Activated CD4-positive, alpha-beta T cell treated with anti-CD3 and anti-CD28 coated beads for 36 hours (primary cell): ENCODE data around the gene RBMS1. TPM values are rescaled to one million over a fixed set of nuclear protein-coding genes. Genes with fewer than 3 reads are reported as not detected.
A peak's percentile ranks its signal among the peaks of the same experiment; 100 is the strongest.

Experiments used
- ATAC-seq: fragments of 200-7000 bp; cut with Tn5 transposase; one replicate; pipeline ENCODE4 v1.10.0; 2021; ENCODE audit warnings: mild to moderate bottlenecking, moderate library complexity
- CTCF ChIA-PET: fragments of 350-600 bp; sonication (Branson Sonifier 250); formaldehyde crosslinking; loops from one replicate; lab custom pipeline; 2021; ENCODE audit warnings: antibody characterized with exemption; lab: Charles Lee
- POLR2A ChIA-PET: fragments of 350-600 bp; sonication (Branson Sonifier 250); formaldehyde crosslinking; loops from one replicate; lab custom pipeline; 2021; ENCODE audit warnings: antibody characterized with exemption, inconsistent platforms; lab: Charles Lee
- DNase-seq: peaks from one replicate; pipeline ENCODE4 v3.0.0-alpha.2; 2020
- H3K27ac Mint-ChIP-seq: one replicate; pipeline ENCODE4 v1.8.0; 2021; ENCODE audit warnings: mixed read lengths
- H3K27me3 Mint-ChIP-seq: one replicate; pipeline ENCODE4 v1.8.0; 2021; ENCODE audit warnings: mixed read lengths
- H3K36me3 Mint-ChIP-seq: one replicate; pipeline ENCODE4 v1.8.0; 2021; ENCODE audit warnings: low read depth, mixed read lengths
- H3K4me1 Mint-ChIP-seq: one replicate; pipeline ENCODE4 v1.8.0; 2021; ENCODE audit warnings: mixed read lengths
- H3K4me3 Mint-ChIP-seq: one replicate; pipeline ENCODE4 v1.8.0; 2021; ENCODE audit warnings: mild to moderate bottlenecking, moderate library complexity, mixed read lengths
- H3K9me3 Mint-ChIP-seq: one replicate; pipeline ENCODE4 v1.8.0; 2021; ENCODE audit warnings: low read depth, mixed read lengths
- intact Hi-C, 2 experiments: fragments of 100-400 bp; cut with DNase I in 1 of 2; cut with micrococcal nuclease in 1 of 2; formaldehyde crosslinking; loops; one replicate each; pipeline versions ENCODE4 v1.14.2 to v1.15.1; 2022 to 2024; cut with DNase I, micrococcal nuclease
- total RNA-seq, 2 experiments: library from RNA; stranded (reverse); gene quantifications; one replicate each; pipeline ENCODE4 v1.2.3, GENCODE V29; 2021

RBMS1 gene
- total RNA-seq, 2 experiments from 2014 or later = 39.3 to 47.7 TPM

GRCh38 chr2:160293391-160294091 lies 200.1 kb downstream of the RBMS1 start:
- no peak for ATAC-seq
- peak overlapping the region; percentile 45 for H3K27ac Mint-ChIP-seq
- H3K9me3 Mint-ChIP-seq = peaks cover 4% of the 10 kb centered on the region
- H3K4me3 Mint-ChIP-seq = no peak overlapping the region
- intact Hi-C loops = loop anchor here (1.0 to 10.0 kb wide), 6 partner anchors 14 to 581 kb away; partner anchors contain the start of genes LY75 (in 1 of the 2) and MARCHF7 (in 1 of the 2)
- ChIA-PET CTCF (interaction anchor here (0.6 to 3.0 kb wide), 4 partner anchors 15 to 565 kb away, joined by 3 to 12 read pairs (median 3); no protein-coding TSS in a partner anchor), POLR2A (no interaction called here)
- no peak for DNase-seq
- no peaks in the 10 kb centered on the region for H3K27me3 Mint-ChIP-seq
- H3K36me3 Mint-ChIP-seq = peaks cover 52% of the 10 kb centered on the region
- peaks cover 80% of the 10 kb centered on the region for H3K4me1 Mint-ChIP-seq

DNA sequence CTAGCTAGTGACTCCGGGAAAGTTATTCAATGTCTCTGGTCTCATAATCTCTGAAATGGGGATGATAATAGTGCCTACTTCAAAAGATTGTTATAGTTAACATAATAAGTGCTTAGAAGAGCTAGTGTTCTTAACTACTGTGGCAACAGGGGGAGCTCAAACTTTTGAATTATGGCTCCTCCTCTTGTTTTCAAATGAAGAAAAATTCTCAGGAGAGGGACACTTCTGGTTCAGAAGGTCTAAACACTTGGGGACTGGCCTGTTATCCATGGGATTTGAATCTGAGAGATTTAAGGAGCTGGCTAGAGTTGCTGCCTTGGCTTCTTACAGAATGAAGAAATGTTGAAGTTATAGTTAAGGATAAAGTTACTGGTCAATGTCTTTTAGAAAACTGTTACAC lies 201.4 kb downstream of the RBMS1 start:
- H3K36me3 Mint-ChIP-seq = peaks cover 46% of the 10 kb centered on the region
- DNase-seq (no peak), ATAC-seq (no peak)
- H3K27me3 Mint-ChIP-seq = no peaks in the 10 kb centered on the region
- no peak overlapping the region for H3K4me3 Mint-ChIP-seq
- intact Hi-C loops = loop anchor here in 1 of 2 experiments (5.0 to 10.0 kb wide), 2 partner anchors 387 to 580 kb away; partner anchors contain the start of genes LY75 and MARCHF7
- no peaks in the 10 kb centered on the region for H3K9me3 Mint-ChIP-seq
- ChIA-PET CTCF (interaction anchor here (0.7 to 1.5 kb wide), 3 partner anchors 10 to 772 kb away, joined by 3 to 5 read pairs (median 3); no protein-coding TSS in a partner anchor), POLR2A (no interaction called here)
- peaks cover 73% of the 10 kb centered on the region for H3K4me1 Mint-ChIP-seq
- H3K27ac Mint-ChIP-seq = peak overlapping the region; percentile 33

GRCh38 chr2:160291382-160291781 lies 202.2 kb downstream of the RBMS1 start:
- Mint-ChIP-seq H3K4me1 (peaks cover 65% of the 10 kb centered on the region), H3K27me3 (no peaks in the 10 kb centered on the region), H3K4me3 (no peak overlapping the region), H3K9me3 (no peaks in the 10 kb centered on the region), H3K36me3 (peaks cover 45% of the 10 kb centered on the region), H3K27ac (no peak overlapping the region)
- no peak for ATAC-seq
- ChIA-PET POLR2A (no interaction called here), CTCF (interaction anchor here (0.7 to 1.5 kb wide), 2 partner anchors 9 to 21 kb away, joined by 3 to 5 read pairs; no protein-coding TSS in a partner anchor)
- intact Hi-C loops = loop anchor here in 1 of 2 experiments (5.0 to 10.0 kb wide), 2 partner anchors 387 to 579 kb away; partner anchors contain the start of genes LY75 and MARCHF7
- no peak for DNase-seq

GRCh38 chr2:160290598-160290997 lies 203.0 kb downstream of the RBMS1 start:
- Mint-ChIP-seq H3K4me1 (peaks cover 57% of the 10 kb centered on the region), H3K4me3 (no peak overlapping the region), H3K36me3 (peaks cover 37% of the 10 kb centered on the region), H3K9me3 (no peaks in the 10 kb centered on the region), H3K27ac (no peak overlapping the region), H3K27me3 (no peaks in the 10 kb centered on the region)
- intact Hi-C loops = loop anchor here in 1 of 2 experiments (5.0 to 10.0 kb wide), 2 partner anchors 386 to 578 kb away; partner anchors contain the start of genes LY75 and MARCHF7
- no peak for DNase-seq
- ATAC-seq = no peak
- POLR2A ChIA-PET = no interaction called here
- CTCF ChIA-PET = interaction anchor here (0.6 to 2.0 kb wide), 3 partner anchors 11 to 704 kb away, joined by 3 to 7 read pairs (median 4); no protein-coding TSS in a partner anchor

DNA sequence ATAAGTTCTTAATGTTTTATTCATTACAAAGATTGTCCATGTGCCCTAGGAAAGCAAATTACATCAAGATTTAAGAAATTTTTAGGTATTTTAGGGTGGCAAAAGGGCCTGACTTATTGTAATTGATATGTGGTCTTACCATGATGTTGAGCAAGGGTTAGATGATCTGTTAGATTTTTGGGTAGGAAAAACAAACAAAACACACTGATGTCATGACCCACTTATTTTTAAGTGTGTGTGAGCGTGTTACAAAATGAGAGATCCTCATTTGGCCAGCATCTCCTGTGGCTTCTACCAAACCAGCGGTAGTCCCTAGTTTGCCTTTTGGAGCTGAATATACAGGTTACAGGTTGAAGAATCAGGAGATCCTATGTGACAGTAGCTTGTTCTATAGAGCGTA lies 203.8 kb downstream of the RBMS1 start:
- POLR2A ChIA-PET = no interaction called here
- CTCF ChIA-PET = interaction anchor here (1.1 to 2.0 kb wide), 3 partner anchors 12 to 25 kb away, joined by 4 to 7 read pairs (median 6); no protein-coding TSS in a partner anchor
- H3K4me3 Mint-ChIP-seq = no peak overlapping the region
- H3K9me3 Mint-ChIP-seq = no peaks in the 10 kb centered on the region
- H3K27me3 Mint-ChIP-seq = no peaks in the 10 kb centered on the region
- no peak overlapping the region for H3K27ac Mint-ChIP-seq
- no peak for ATAC-seq
- peaks cover 49% of the 10 kb centered on the region for H3K4me1 Mint-ChIP-seq
- no peak for DNase-seq
- intact Hi-C loops = loop anchor here in 1 of 2 experiments (5.0 to 10.0 kb wide), 2 partner anchors 385 to 578 kb away; partner anchors contain the start of genes LY75 and MARCHF7
- H3K36me3 Mint-ChIP-seq = peaks cover 35% of the 10 kb centered on the region

DNA sequence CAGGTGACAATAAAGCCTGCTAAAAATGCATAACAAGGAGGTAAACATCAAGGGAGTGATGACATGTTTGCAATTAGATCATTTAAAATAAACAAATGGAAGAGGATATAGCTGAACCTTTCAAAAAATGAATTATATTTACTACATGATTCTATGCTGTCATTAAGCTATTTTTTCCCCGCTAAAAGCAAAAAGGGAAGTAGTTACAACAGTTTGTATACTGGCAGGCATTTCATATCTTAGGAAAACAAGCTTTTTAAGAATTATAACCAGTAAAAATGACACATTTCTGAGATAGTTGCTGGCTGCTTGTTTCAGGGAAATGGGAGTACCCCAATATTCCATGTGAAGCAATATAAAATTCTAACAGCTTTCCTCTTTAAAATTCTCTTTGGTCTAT lies 204.5 kb downstream of the RBMS1 start:
- Mint-ChIP-seq H3K27me3 (no peaks in the 10 kb centered on the region), H3K36me3 (peaks cover 37% of the 10 kb centered on the region), H3K27ac (no peak overlapping the region), H3K4me3 (no peak overlapping the region), H3K9me3 (no peaks in the 10 kb centered on the region), H3K4me1 (peaks cover 42% of the 10 kb centered on the region)
- DNase-seq (no peak), ATAC-seq (no peak)
- ChIA-PET CTCF (interaction anchor here (0.6 to 2.0 kb wide), 3 partner anchors 13 to 23 kb away, joined by 3 to 7 read pairs (median 6); no protein-coding TSS in a partner anchor), POLR2A (no interaction called here)
- intact Hi-C loops = no loop called here

GRCh38 chr2:160288324-160288723 lies 205.3 kb downstream of the RBMS1 start:
- no peaks in the 10 kb centered on the region for H3K27me3 Mint-ChIP-seq
- POLR2A ChIA-PET = no interaction called here
- DNase-seq (no peak), ATAC-seq (no peak)
- peak overlapping the region; percentile 42 for H3K27ac Mint-ChIP-seq
- H3K36me3 Mint-ChIP-seq = peaks cover 38% of the 10 kb centered on the region
- intact Hi-C loops = no loop called here
- peaks cover 36% of the 10 kb centered on the region for H3K4me1 Mint-ChIP-seq
- CTCF ChIA-PET = no interaction called here
- H3K4me3 Mint-ChIP-seq = no peak overlapping the region
- H3K9me3 Mint-ChIP-seq = no peaks in the 10 kb centered on the region

- ATAC-seq (no peak), DNase-seq (no peak)
- intact Hi-C loops = no loop called here
- no peak overlapping the region for H3K4me3 Mint-ChIP-seq
- H3K27me3 Mint-ChIP-seq = no peaks in the 10 kb centered on the region
- ChIA-PET POLR2A (no interaction called here), CTCF (no interaction called here)
- no peak overlapping the region for H3K27ac Mint-ChIP-seq
- peaks cover 29% of the 10 kb centered on the region for H3K4me1 Mint-ChIP-seq
- H3K9me3 Mint-ChIP-seq = no peaks in the 10 kb centered on the region
- peaks cover 32% of the 10 kb centered on the region for H3K36me3 Mint-ChIP-seq
These were observed 206.1 kb downstream of the RBMS1 start for GRCh38 chr2:160287476-160287875.

- ChIA-PET CTCF (no interaction called here), POLR2A (interaction anchor here (0.6 kb wide), 1 partner anchor 444 kb away, joined by 4 read pairs; no protein-coding TSS in a partner anchor)
- Mint-ChIP-seq H3K9me3 (no peaks in the 10 kb centered on the region), H3K4me3 (no peak overlapping the region), H3K36me3 (peaks cover 34% of the 10 kb centered on the region), H3K27me3 (no peaks in the 10 kb centered on the region), H3K27ac (no peak overlapping the region), H3K4me1 (peaks cover 27% of the 10 kb centered on the region)
- intact Hi-C loops = no loop called here
- no peak for DNase-seq
- ATAC-seq = no peak
These were observed 207.1 kb downstream of the RBMS1 start for GRCh38 chr2:160286551-160286950.

DNA sequence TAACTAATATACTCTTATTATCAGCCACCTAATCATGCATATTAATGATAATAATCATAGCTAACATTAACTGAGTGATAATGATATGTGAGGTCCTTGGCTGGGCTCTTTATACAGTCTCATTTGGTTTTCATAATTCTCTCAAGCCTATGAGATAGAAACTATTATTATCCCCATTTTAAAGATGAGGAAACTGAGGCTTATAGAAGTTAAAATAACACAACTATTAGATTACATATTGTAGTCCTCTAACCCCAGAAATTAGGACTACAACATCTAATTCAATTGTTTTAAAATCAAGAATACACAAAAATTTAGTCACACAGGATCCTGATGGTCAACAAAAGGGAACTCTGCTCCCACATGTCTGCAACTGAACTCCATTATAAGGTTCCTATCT lies 209.9 kb downstream of the RBMS1 start:
- DNase-seq = no peak
- no peak for ATAC-seq
- Mint-ChIP-seq H3K27ac (no peak overlapping the region), H3K27me3 (no peaks in the 10 kb centered on the region), H3K36me3 (peaks cover 38% of the 10 kb centered on the region), H3K9me3 (no peaks in the 10 kb centered on the region), H3K4me3 (no peak overlapping the region), H3K4me1 (peaks cover 32% of the 10 kb centered on the region)
- POLR2A ChIA-PET = no interaction called here
- intact Hi-C loops = no loop called here
- CTCF ChIA-PET = interaction anchor here (1.2 to 2.3 kb wide), 2 partner anchors 10 to 12 kb away, joined by 5 to 9 read pairs; no protein-coding TSS in a partner anchor

DNA sequence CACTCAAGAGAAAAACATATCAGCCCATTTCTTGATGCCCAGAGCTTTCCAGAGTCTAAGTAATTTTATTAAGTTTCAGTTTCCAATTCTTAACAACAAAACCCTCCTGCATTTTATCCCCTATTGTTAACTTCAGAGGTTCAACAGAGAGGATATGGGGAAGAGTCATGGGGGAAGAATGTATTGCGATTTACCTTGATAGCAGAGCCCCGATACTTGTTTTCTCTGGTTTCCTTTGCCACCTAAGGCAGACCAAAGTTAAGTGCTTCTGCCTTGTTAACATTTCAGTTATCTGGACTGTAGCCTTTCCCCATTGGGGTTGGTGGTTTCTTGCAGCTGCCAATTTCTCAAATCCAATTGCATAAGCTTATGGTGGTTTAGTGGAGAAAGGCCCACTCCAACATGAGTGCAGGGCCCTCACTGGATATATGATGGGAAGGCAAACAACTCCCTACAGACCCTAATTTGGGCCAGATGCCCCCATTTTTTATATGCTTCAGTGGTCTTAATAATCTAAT lies 211.5 kb downstream of the RBMS1 start:
- intact Hi-C loops = no loop called here
- H3K27me3 Mint-ChIP-seq = no peaks in the 10 kb centered on the region
- peaks cover 42% of the 10 kb centered on the region for H3K36me3 Mint-ChIP-seq
- H3K27ac Mint-ChIP-seq = no peak overlapping the region
- ATAC-seq (no peak), DNase-seq (no peak)
- no peak overlapping the region for H3K4me3 Mint-ChIP-seq
- peaks cover 31% of the 10 kb centered on the region for H3K4me1 Mint-ChIP-seq
- ChIA-PET CTCF (interaction anchor here (0.6 to 2.2 kb wide), 2 partner anchors 10 to 12 kb away, joined by 3 to 5 read pairs; no protein-coding TSS in a partner anchor), POLR2A (no interaction called here)
- H3K9me3 Mint-ChIP-seq = no peaks in the 10 kb centered on the region
